Measurements from ENCODE around the gene PLA2G4A. TPM values are rescaled to one million over a fixed set of nuclear protein-coding genes. Genes with fewer than 3 reads are reported as not detected.

Gene PLA2G4A
- total RNA-seq, 2 donors from 2014 or later = 4.7 to 11.2 TPM

GRCh38 chr1:186966456-186966855, 137.7 kb downstream of the PLA2G4A start:
- no peak overlapping the region for H3K27ac ChIP-seq
- intact Hi-C loops (cut with DNase I) = no loop called here
- no peak for ATAC-seq
- TF ChIP-seq CTCF (IDR thresholded peaks at IDR 0.05) (no peak), POLR2A (IDR thresholded peaks at IDR 0.05) (no peak)
- H3K4me3 ChIP-seq = no peak overlapping the region
- no peaks in the 10 kb centered on the region for H3K4me1 ChIP-seq
- H3K36me3 ChIP-seq (replicated peaks in 1 of 2; ENCODE audit: insufficient read depth in 1 of 2, low read depth in 2 of 2) = no peaks in the 10 kb centered on the region
- H3K9me3 ChIP-seq = no peaks in the 10 kb centered on the region
- no peaks in the 10 kb centered on the region for H3K27me3 ChIP-seq
- DNase-seq = no peak
- 63% methylated on average over 4 of the region's 4 CpGs for WGBS, 2 donors

GRCh38 chr1:186967656-186968394, 139.1 kb downstream of the PLA2G4A start:
- no peaks in the 10 kb centered on the region for H3K4me1 ChIP-seq
- H3K4me3 ChIP-seq = no peak overlapping the region
- H3K27me3 ChIP-seq = no peaks in the 10 kb centered on the region
- H3K36me3 ChIP-seq (replicated peaks in 1 of 2; ENCODE audit: insufficient read depth in 1 of 2, low read depth in 2 of 2) = no peaks in the 10 kb centered on the region
- ATAC-seq (no peak), DNase-seq (no peak)
- no peak for TF ChIP-seq CTCF (IDR thresholded peaks at IDR 0.05)
- no peak for TF ChIP-seq POLR2A (IDR thresholded peaks at IDR 0.05)
- intact Hi-C loops (cut with DNase I) = no loop called here
- H3K9me3 ChIP-seq = no peaks in the 10 kb centered on the region
- WGBS, 2 donors = 82 to 85% methylated on average over 2 of the region's 2 CpGs
- no peak overlapping the region for H3K27ac ChIP-seq

- H3K9me3 ChIP-seq = no peaks in the 10 kb centered on the region
- WGBS, 2 donors = 44 to 47% methylated on average over 3 of the region's 3 CpGs
- TF ChIP-seq POLR2A (IDR thresholded peaks at IDR 0.05) = no peak
- H3K4me1 ChIP-seq = no peaks in the 10 kb centered on the region
- no peaks in the 10 kb centered on the region for H3K36me3 ChIP-seq (replicated peaks in 1 of 2; ENCODE audit: insufficient read depth in 1 of 2, low read depth in 2 of 2)
- H3K27me3 ChIP-seq = no peaks in the 10 kb centered on the region
- DNase-seq (no peak), ATAC-seq (no peak)
- intact Hi-C loops (cut with DNase I) = loop anchor here (10.0 kb wide), 1 partner anchor 360 kb away; no protein-coding TSS in a partner anchor
- H3K27ac ChIP-seq = no peak overlapping the region
- H3K4me3 ChIP-seq = no peak overlapping the region
Observed at GRCh38 chr1:186974774-186975181, 146.0 kb downstream of the PLA2G4A start.

GRCh38 chr1:186975220-186975619, 146.5 kb downstream of the PLA2G4A start:
- no peak for TF ChIP-seq CTCF (IDR thresholded peaks at IDR 0.05)
- no peaks in the 10 kb centered on the region for H3K4me1 ChIP-seq
- H3K27me3 ChIP-seq = no peaks in the 10 kb centered on the region
- no peak overlapping the region for H3K27ac ChIP-seq
- 56 to 67% methylated on average over 1 of the region's 1 CpG for WGBS, 2 donors
- no peaks in the 10 kb centered on the region for H3K9me3 ChIP-seq
- DNase-seq = no peak
- intact Hi-C loops (cut with DNase I) = loop anchor here (10.0 kb wide), 1 partner anchor 360 kb away; no protein-coding TSS in a partner anchor
- H3K4me3 ChIP-seq = no peak overlapping the region
- no peak for ATAC-seq
- H3K36me3 ChIP-seq (replicated peaks in 1 of 2; ENCODE audit: insufficient read depth in 1 of 2, low read depth in 2 of 2) = no peaks in the 10 kb centered on the region

- 73 to 74% methylated on average over 8 of the region's 8 CpGs for WGBS, 2 donors
- Histone ChIP-seq H3K36me3 (replicated peaks in 1 of 2; ENCODE audit: insufficient read depth in 1 of 2, low read depth in 2 of 2) (no peaks in the 10 kb centered on the region), H3K4me3 (no peak overlapping the region), H3K27me3 (no peaks in the 10 kb centered on the region), H3K27ac (no peak overlapping the region), H3K4me1 (no peaks in the 10 kb centered on the region), H3K9me3 (no peaks in the 10 kb centered on the region)
- intact Hi-C loops (cut with DNase I) = loop anchor here (10.0 kb wide), 1 partner anchor 362 kb away; no protein-coding TSS in a partner anchor
- ATAC-seq = no peak
- no peak for TF ChIP-seq POLR2A (IDR thresholded peaks at IDR 0.05)
- no peak for TF ChIP-seq CTCF (IDR thresholded peaks at IDR 0.05)
- no peak for DNase-seq
Observed at GRCh38 chr1:186976700-186977099, 148.0 kb downstream of the PLA2G4A start.
